ENCODE data around the gene ABHD14A. TPM values are rescaled to one million over a fixed set of nuclear protein-coding genes. Genes with fewer than 3 reads are reported as not detected.
A peak's percentile ranks its signal among the peaks of the same experiment; 100 is the strongest.

Gene ABHD14A
- polyA plus RNA-seq, 1 of the 3 experiments (the other 2 are of a cell fraction): 31.5 TPM

GRCh38 chr3:51964521-51964920, 10.3 kb upstream of the ABHD14A start:
- Histone ChIP-seq H3K9me2 (no peaks in the 10 kb centered on the region), H3K79me2 (ENCODE audit: insufficient read depth) (peaks cover 39% of the 10 kb centered on the region), H3K4me2 (peak overlapping the region; percentile 99; the same call in 1 of the 2 replicates), H3K9me3 (no peaks in the 10 kb centered on the region), H3K4me3 (ENCODE audit: low read depth in 2 of 2, low read length in 1 of 2) (no peak overlapping the region), H3K4me1 (ENCODE audit: control insufficient read depth in 1 of 2, insufficient read depth in 2 of 2, low read depth in 1 of 2, low read length in 1 of 2) (peaks cover 4 to 46% of the 10 kb centered on the region in 2 experiments; a peak in 2 of 4 replicates), H3K27ac (ENCODE audit: low read depth in 2 of 2, low read length in 1 of 2) (no peak overlapping the region; a peak in 1 of 4 replicates), H3K36me3 (replicated peaks in 1 of 2; ENCODE audit: control insufficient read depth in 1 of 2, insufficient read depth in 2 of 2, low read length in 1 of 2) (peaks cover 0 to 19% of the 10 kb centered on the region in 2 experiments), H4K20me1 (ENCODE audit: insufficient read depth) (0 out of 2 replicates have a peak, but pooled peaks cover 4% of the 10 kb centered on the region), H3K27me3 (ENCODE audit: insufficient read depth) (no peaks in the 10 kb centered on the region), H3F3A (replicated peaks; ENCODE audit: insufficient read depth) (peaks cover 9% of the 10 kb centered on the region), H2AFZ (ENCODE audit: low read depth) (no peak overlapping the region), H3K9ac (no peak overlapping the region)
- ChIA-PET POLR2A (interaction anchor here (1.2 to 1.8 kb wide), 3 partner anchors 9 to 22 kb away, joined by 3 to 11 read pairs (median 4); partner anchors contain the start of genes ABHD14B and PARP3), CTCF (interaction anchor here (0.8 to 10.7 kb wide), 4 partner anchors 9 to 22 kb away, joined by 4 to 84 read pairs (median 6); partner anchors contain the start of genes ABHD14A, ABHD14B, ACY1 and PARP3)
- TF ChIP-seq GABPA (IDR thresholded peaks at IDR 0.05; ENCODE audit: low read depth) (no peak), RFX5 (IDR thresholded peaks at IDR 0.05; ENCODE audit: low read length) (no peak), FOSL2 (IDR thresholded peaks at IDR 0.05; ENCODE audit: borderline replicate concordance, low read depth) (no peak), JUND (IDR thresholded peaks at IDR 0.05) (no peak), MEF2A (IDR thresholded peaks at IDR 0.05; ENCODE audit: borderline replicate concordance, low read depth) (no peak), FOXJ3 (CRISPR knock-in tag; IDR thresholded peaks at IDR 0.05) (no peak), TEAD4 (IDR thresholded peaks at IDR 0.05; ENCODE audit: borderline replicate concordance, insufficient read depth) (no peak), REST (IDR thresholded peaks at IDR 0.05; ENCODE audit: low read depth, low read length) (no peak), SMC3 (IDR thresholded peaks at IDR 0.05; ENCODE audit: low read depth, low read length) (no peak), MXI1 (IDR thresholded peaks at IDR 0.05; ENCODE audit: low read depth, low read length) (no peak), TCF12 (IDR thresholded peaks at IDR 0.05) (no peak), USF1 (IDR thresholded peaks at IDR 0.05; ENCODE audit: borderline replicate concordance, low read depth) (no peak)
- DNase-seq: no peak
- 75% methylated on average over 3 of the region's 4 CpGs for WGBS (ENCODE audit: low lambda C conversion rate)

GRCh38 chr3:51966016-51966415, 8.8 kb upstream of the ABHD14A start:
- peaks cover 4 to 61% of the 10 kb centered on the region in 2 experiments; a peak in 2 of 4 replicates for H3K4me1 ChIP-seq (ENCODE audit: control insufficient read depth in 1 of 2, insufficient read depth in 2 of 2, low read depth in 1 of 2, low read length in 1 of 2)
- H3K79me2 ChIP-seq (ENCODE audit: insufficient read depth): peaks cover 39% of the 10 kb centered on the region
- H3K4me3 ChIP-seq (ENCODE audit: low read depth in 2 of 2, low read length in 1 of 2): peak overlapping the region; percentile 76 to 79
- H3K4me2 ChIP-seq: peak overlapping the region; percentile 99
- 0 out of 2 replicates have a peak overlapping the region, but pooled peaks have one; percentile 79 for H3K9ac ChIP-seq
- peaks cover 0 to 5% of the 10 kb centered on the region in 2 experiments for H3K36me3 ChIP-seq (replicated peaks in 1 of 2; ENCODE audit: control insufficient read depth in 1 of 2, insufficient read depth in 2 of 2, low read length in 1 of 2)
- no peak for DNase-seq
- H3K9me3 ChIP-seq: no peaks in the 10 kb centered on the region
- no peaks in the 10 kb centered on the region for H3K9me2 ChIP-seq
- H3F3A ChIP-seq (replicated peaks; ENCODE audit: insufficient read depth): peaks cover 12% of the 10 kb centered on the region
- H4K20me1 ChIP-seq (ENCODE audit: insufficient read depth): 0 out of 2 replicates have a peak, but pooled peaks cover 4% of the 10 kb centered on the region
- no peaks in the 10 kb centered on the region for H3K27me3 ChIP-seq (ENCODE audit: insufficient read depth)
- WGBS (ENCODE audit: low lambda C conversion rate): 93% methylated on average over 2 of the region's 2 CpGs
- ChIA-PET POLR2A (interaction anchor here (1.5 kb wide), 1 partner anchor 13 kb away, joined by 4 read pairs; no protein-coding TSS in a partner anchor), CTCF (interaction anchor here (0.8 to 10.7 kb wide), 5 partner anchors 8 to 38 kb away, joined by 3 to 84 read pairs (median 10); partner anchors contain the start of genes ABHD14A, ABHD14B, PARP3 and RRP9)
- H2AFZ ChIP-seq (ENCODE audit: low read depth): no peak overlapping the region
- peak overlapping the region in 1 of 2 experiments; percentile 74; a peak in 1 of 4 replicates for H3K27ac ChIP-seq (ENCODE audit: low read depth in 2 of 2, low read length in 1 of 2)
- no peak for TF ChIP-seq ZBTB33 (IDR thresholded peaks at IDR 0.05; ENCODE audit: borderline replicate concordance, low read depth)
- TF ChIP-seq FOXJ3 (CRISPR knock-in tag; IDR thresholded peaks at IDR 0.05): no peak
- no peak for TF ChIP-seq MXI1 (IDR thresholded peaks at IDR 0.05; ENCODE audit: low read depth, low read length)
- no peak for TF ChIP-seq YY1 (IDR thresholded peaks at IDR 0.05; ENCODE audit: low read depth)
- no peak for TF ChIP-seq TEAD4 (IDR thresholded peaks at IDR 0.05; ENCODE audit: borderline replicate concordance, insufficient read depth)
- TF ChIP-seq USF2 (IDR thresholded peaks at IDR 0.05; ENCODE audit: borderline replicate concordance, low read depth, low read length): no peak
- TF ChIP-seq TAF1 (IDR thresholded peaks at IDR 0.05; ENCODE audit: borderline replicate concordance, low read depth, low read length): no peak
- TF ChIP-seq ELF1 (IDR thresholded peaks at IDR 0.05): no peak
- TF ChIP-seq CHD2 (IDR thresholded peaks at IDR 0.05; ENCODE audit: low read length, partially characterized antibody): no peak
- TF ChIP-seq RFX5 (IDR thresholded peaks at IDR 0.05; ENCODE audit: low read length): no peak
- no peak for TF ChIP-seq TCF12 (IDR thresholded peaks at IDR 0.05)
- no peak for TF ChIP-seq RCOR1 (IDR thresholded peaks at IDR 0.05; ENCODE audit: low read length)
- TF ChIP-seq POLR2AphosphoS5 (IDR thresholded peaks at IDR 0.05; ENCODE audit: low read depth, low read length): no peak
- no peak for TF ChIP-seq NFIC (IDR thresholded peaks at IDR 0.05; ENCODE audit: borderline replicate concordance)

Data from SK-N-SH (cell line).